Measurements from ENCODE around the gene ATP1A4.

GRCh38 chr1:160148121-160148520 lies 3.3 kb upstream of the ATP1A4 start:
- TF ChIP-seq POLR2A (IDR thresholded peaks at IDR 0.05) = no peak
- no peak for TF ChIP-seq CTCF (IDR thresholded peaks at IDR 0.05)

All from sigmoid colon (tissue), 3 donors.